NCI-H2196 (cell line): ENCODE measurements around the gene FMN1.
A peak's percentile ranks its signal among the peaks of the same experiment; 100 is the strongest.

ENCODE experiments used
- DNase-seq: peaks from one replicate; lab custom pipeline; 2025; ENCODE audit not compliant: unreplicated experiment; lab: John Stamatoyannopoulos, UW

FMN1 gene, protein sequence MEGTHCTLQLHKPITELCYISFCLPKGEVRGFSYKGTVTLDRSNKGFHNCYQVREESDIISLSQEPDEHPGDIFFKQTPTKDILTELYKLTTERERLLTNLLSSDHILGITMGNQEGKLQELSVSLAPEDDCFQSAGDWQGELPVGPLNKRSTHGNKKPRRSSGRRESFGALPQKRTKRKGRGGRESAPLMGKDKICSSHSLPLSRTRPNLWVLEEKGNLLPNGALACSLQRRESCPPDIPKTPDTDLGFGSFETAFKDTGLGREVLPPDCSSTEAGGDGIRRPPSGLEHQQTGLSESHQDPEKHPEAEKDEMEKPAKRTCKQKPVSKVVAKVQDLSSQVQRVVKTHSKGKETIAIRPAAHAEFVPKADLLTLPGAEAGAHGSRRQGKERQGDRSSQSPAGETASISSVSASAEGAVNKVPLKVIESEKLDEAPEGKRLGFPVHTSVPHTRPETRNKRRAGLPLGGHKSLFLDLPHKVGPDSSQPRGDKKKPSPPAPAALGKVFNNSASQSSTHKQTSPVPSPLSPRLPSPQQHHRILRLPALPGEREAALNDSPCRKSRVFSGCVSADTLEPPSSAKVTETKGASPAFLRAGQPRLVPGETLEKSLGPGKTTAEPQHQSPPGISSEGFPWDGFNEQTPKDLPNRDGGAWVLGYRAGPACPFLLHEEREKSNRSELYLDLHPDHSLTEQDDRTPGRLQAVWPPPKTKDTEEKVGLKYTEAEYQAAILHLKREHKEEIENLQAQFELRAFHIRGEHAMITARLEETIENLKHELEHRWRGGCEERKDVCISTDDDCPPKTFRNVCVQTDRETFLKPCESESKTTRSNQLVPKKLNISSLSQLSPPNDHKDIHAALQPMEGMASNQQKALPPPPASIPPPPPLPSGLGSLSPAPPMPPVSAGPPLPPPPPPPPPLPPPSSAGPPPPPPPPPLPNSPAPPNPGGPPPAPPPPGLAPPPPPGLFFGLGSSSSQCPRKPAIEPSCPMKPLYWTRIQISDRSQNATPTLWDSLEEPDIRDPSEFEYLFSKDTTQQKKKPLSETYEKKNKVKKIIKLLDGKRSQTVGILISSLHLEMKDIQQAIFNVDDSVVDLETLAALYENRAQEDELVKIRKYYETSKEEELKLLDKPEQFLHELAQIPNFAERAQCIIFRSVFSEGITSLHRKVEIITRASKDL (N-terminal part only)

DNA sequence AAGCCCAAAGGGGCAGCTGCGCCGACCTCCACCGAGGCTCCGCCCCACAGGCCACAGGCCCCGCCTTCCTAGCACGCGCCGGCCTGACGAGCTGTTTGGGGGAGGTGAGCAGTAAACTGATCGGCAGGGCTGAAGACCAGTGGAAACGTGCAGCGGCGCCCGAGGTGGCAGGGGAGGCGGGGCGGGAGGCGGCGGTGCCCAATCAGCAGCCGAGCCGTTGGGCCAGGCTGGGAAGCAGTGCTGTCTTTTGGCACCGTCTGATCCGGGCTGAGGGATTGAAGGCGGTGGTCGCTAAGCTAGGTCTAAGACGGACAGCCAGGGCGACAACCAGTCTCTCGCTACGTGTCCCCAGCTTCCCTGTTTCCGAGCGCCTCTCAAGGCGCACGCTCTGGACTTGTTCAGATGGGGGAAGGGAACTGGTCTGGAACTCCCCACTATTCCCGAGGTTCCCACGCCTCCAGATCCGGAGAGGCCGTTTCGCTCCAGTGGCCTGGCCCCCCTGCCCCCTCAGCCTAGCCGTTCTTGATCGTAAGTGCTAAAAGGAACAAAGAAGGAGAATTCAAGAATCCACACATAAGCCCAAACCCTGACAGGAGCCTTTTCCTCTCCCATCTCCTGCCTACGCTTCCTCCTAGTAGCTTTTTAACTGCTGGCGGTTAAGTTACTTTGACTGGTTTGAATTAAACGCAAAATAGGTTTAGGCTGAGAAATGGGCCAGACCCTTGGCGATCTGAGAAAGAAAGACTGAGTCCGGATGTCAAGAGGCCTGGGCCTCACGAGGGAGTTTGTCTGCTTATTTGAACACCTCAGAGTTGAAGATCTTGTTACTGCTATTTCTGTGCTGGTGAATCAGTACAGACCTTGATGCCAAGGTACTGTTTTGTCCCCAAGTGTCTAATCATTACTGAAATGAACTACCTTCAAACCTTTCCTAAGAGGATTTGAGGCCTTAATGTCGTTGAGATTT, at the start of gene FMN1:
FMN1 (minus strand) TSS at position 11 of the 967 bp plus-strand sequence. CDS start 39,800 bp downstream, outside the sequence.
- peak; percentile 78 for DNase-seq

DNA sequence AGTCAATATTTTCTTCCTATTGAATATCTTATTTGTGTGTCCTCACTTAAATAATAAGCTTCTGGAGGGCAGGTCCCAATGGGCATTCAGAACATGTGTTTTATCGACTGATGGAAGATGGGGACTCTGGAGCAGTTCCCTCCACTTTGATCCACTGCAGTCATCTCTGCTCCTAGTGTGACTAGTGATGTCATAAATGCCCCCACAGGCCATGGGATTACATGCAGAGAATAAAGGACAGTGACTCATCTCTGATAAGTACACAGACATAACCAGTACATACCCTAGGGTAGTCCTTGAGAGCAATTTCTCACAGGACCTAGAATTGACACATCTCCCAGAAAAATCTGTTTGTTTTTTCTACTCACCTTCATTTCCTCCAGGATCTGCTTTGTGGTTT, 49.4 kb upstream of the FMN1 start:
- no peak for DNase-seq

DNA sequence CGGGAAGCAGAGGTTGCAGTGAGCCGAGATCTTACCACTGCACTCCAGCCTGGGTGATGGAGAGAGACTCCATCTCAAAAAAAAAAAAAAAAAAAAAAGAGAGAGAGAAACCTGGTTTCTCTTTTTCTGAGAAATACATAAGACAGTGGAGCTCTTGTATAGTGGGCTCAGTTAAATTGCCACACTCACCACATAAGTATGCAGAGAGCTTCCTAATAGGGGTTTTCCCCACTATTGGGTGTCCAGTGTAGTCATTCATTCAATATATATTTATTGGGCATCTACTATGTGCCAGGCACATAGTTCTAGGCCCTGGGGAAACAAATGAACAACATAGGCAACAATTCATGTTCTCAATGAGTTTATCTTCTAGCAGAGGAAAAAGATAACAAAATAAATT, 48.9 kb upstream of the FMN1 start:
- no peak for DNase-seq

DNA sequence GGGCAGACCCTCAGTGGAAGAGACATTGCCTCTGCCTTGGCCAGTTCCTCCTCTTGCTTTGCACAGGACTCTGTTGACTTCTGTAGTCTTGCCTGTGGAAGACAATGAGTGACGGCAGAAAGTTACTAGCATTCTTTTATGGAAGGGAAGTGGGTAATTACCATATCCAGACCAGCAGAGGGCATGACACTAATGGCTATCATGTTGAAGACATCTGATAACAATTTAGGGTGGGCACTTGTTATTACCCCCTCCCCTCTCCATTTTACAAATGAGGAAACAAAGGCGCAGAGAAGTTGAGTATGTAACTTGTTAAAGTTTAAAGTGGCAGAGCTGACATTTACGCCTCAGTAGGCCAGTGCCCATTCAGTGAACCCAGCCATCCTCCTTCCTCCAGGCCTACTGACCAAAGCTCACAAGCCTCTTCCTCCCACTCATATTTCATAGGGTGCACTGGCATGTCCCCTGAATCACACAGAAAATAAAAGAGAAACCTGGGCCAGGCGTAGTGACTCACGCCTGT, 48.2 kb upstream of the FMN1 start:
- no peak for DNase-seq

DNA sequence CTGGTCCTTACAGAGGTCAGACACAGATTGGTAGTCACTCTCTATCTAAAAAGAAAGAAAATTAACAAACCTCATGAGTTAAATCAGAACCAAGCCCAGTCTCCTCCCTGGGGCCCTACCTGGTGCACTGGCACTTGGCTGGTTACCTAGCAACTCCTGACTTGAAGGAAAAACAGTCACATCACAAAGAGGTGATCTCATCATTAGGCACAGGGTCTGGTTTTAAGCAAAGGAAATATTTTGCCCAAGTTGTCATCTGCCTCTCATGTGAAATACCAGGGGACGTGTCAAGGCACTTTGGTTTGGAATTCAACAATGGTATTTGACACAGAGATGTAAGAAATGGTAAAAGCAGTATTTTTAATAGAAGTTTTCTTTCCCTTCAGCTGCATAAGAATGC, 47.7 kb upstream of the FMN1 start:
- no peak for DNase-seq

DNA sequence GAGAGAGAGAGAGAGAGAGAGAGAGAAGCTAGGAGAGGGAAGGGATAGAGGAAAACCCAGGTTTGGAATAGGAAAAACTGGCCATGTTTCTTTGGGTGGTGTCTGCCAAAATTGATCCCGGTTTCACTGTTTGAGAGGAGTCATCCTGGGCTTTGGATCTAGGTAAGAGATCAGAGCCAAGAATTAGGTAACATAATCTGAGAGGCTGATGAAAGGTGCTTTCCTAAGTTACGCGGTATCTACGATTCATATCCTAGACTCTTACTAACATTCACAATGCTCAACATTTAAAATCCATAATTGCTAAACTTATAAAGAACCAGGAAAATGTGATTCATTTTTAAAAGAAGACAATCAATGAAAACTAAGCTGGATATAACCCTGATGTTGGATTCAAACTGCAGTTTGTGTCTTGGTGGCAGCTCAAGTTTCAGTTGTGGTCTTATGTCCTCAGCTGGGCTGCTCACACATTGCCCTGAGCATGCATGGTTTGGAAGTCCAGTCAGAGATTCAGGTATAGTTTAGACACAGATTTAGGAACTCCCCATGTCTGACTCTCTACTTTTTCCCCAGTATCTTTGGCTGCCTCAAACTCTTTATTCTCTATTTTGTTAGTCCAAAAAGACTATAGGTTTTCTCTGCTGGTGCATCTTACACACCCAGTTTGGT, 42.5 kb upstream of the FMN1 start:
- DNase-seq: no peak

DNA sequence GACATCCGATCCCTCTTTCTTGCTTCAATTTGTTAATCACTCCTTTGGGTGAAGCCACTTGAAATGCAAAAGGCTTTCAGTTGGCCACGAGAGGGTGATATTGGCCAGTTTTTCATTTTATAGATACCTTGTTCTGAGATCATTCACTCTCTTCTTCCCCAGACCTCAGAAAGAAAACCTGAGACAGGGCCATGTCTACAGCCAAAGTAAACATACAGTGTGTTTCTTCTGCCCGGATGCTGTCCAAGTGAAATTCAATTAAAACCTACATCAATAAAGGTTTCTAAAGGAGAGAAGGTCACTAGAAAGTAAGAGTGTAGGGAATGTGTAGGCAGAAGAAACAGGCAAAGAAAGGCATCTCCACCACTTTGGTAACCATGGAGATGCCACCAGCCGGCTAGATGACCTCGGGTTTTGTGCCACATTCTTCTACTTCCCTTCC, 39.5 kb upstream of the FMN1 start:
- DNase-seq: peak; percentile 42

DNA sequence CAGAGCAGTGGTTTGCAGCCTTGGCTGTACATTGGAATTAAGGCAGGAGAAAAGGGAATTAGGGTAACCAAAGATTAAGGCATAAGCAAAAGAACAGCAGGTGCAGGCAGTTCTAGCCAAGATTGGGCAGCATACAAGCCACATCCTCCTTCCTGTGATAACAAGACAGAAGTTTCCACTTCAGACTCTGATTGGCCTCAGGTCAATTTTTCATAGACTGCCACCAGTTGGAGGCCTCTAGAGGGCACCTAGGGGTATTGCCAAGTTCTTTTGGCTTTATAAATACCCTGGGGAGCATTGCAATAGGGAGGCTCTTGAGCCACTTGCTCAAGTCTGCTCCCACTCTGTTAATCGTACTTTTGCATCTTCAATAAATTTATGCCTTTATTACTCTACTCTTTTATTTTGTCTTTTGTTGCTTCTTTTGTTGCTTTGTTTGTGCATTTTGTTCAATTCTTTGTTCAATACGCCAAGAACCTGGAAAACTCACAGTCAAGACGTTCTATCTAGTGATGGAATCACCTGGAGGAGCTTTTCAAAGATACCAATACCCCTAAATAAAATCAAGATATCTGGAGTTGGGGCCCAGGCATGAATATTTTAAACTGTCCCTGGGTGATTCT, 32.2 kb upstream of the FMN1 start:
- DNase-seq: peak; percentile 71

DNA sequence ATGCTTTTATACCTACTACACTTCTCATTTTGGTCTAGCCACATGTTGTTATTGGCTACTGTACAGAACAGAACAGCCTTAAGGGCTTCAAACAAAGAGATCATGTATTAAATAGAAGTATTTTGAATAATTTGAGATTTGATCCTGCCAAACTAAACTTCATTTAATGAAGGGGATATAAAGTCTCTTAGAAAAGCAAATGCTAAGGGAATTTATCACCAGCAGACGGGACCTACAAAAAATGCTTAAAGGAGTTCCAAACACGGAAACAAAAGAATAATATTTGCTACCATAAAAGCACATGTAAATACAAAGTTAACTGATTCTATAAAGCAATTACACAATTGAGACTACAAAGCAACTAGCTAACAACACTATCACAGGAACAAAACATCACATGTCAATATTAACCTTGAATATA, 23.6 kb upstream of the FMN1 start:
- peak; percentile 15 for DNase-seq

DNA sequence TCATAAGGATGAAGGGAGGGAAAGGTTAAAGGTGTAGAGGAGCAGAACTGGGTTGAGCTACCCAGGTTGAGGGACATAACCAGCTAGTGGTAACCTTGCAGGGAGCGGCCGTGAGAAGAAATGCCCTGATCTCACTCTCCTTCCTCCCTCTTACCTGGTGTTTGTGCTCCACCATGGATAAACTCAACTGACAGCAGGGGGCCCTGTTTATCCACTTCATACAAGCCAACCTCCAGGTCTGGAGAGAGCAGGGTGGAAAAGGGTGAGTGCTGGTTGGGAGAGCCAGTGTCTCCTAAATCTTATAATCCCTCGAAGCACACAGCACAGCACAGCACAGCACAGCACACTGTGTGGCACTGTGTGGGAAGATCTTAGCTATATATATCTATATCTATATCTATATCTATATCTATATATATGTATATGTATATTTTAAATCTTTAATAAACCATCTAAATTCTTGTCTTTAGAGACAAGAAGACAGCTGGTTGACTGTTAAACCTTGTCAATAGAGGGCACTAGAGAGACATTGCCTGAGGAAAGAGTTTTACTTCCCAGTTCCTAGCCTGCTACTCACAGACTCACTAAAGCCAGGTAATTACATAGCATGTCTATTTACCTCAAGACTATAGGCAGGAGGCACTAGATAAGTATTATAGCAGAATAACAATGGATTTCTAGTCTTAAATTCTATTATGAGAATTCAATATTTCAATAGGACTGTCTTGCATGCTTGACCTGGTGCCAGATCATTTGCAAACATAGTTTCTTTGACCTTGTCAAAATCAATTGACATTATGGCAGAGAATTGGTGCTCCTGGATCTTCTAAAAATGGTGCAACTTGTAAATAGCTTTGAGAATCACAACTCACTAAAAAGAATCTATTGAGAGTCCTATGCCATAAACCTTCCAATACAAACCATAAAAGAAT, 21.7 kb upstream of the FMN1 start:
- no peak for DNase-seq

DNA sequence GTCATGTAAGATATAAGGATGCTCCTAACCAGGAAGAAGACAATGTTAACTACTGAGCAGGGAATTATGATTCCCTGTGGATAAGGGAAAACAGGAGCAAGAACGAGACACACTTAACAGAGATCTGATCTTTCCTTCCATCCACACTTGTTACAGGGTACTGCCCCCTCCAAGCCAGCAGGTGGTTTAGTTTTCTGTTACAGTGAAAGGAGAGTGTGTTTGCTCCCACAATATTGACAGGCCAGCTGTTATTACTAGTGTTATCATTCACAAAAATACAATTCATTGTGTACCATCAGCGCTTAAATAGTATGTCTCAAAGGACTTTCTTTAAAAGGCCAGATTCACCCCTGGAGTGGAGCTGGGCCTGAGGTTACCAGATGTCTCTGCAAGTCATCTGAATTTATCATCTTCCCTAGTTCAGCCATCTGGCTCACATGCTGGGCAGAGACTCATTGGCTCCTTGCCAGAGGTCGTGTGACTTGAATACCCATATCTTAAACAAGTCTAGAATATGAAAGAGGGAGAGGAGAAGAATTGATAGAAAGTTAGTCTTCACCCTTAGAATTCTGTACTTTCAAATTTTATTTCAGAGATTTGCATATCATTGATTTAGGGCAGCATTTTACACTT, 16.8 kb upstream of the FMN1 start:
- no peak for DNase-seq

DNA sequence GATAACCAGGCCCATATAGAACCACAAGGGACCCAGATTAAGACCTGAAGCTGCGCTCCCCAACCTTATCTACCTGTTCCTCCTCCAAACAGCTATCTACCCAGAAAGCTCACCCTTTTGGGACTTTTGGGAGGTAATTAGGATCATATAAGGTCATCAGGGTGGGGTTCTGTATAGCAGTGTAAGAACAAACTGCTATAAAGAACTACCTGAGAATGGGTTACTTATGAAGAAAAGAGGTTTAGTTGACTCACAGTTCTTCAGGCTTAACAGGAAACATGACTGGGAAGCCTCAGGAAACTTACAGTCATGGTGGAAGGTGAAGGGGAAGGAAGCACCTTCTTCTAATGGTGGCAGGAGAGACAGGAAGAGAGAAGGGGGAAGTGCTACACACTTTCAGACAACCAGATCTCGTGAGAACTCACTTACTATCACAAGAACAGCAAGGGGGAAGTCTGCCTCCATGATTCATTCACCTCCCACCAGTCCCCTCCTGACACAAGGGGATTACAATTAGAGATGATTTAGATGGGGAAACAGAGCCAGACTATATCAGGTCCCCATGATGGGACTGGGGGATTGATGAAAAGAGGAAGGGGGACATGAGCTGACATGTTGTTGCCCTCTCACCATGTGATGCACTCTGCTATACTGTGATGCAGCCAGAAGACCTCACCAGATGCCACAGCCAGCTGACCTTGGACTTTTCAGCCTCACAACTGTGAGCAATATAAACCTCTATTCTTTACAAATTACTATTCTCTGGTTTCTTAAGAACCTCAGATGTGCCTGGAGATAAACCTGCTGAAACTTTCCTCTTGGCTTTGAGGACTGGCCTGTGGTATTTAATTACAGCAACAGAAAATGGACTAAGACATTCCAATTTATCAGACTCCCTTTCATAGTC, 15.3 kb upstream of the FMN1 start:
- no peak for DNase-seq

DNA sequence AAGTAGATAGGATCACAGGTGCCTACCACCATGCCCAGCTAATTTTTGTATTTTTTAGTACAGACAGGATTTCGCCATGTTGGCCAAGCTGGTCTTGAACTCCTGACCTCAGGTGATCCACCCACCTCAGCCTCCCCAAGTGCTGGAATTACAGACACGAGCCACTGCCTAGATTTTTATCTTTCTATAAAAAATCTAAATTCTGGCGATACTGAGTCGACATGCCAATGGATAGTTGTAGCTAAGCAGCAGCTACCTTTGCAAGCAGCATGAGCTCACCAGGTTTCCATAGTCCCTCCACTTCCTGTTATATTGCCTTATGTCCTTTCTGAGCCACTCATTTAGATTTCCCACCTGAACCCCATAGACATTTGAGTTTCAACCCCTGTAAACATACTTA, 13.1 kb upstream of the FMN1 start:
- no peak for DNase-seq

DNA sequence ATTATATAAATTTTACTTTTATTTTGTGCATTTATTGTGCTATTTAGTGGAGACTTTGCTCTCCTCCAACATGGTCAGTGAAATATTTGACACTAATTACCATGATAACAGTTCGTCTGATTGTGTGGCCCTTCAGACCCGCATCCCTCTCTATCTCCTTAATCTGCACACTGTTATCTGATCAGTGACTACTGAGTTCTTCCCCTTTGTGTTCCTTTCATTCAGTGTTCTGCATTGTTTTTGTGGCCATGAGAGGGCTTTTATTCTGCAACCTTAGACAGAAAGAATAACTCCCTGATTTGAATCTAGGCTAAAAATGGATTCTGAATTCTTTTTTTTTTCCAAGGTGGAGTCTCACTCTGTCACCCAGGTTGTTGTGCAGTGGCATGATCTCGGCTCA, 11.9 kb upstream of the FMN1 start:
- no peak for DNase-seq

DNA sequence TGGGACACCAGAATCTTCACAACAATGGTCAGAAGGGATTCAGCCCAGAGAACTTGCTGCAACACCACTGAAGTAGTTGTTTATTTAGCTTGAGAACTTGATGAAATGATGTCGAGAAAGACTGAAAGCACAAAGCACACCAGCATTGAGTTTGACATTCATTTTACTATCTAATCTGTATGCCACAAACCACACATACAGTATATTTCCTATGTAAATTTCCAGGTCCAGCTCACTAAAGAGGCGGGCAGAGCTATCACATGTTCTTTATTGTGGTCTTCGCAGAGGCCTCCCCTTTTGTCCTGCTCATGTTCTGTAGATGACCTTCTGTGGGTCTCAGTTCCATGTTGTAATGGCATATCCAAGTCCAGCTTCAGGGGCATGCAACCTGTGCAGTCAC, 10.4 kb upstream of the FMN1 start:
- no peak for DNase-seq

DNA sequence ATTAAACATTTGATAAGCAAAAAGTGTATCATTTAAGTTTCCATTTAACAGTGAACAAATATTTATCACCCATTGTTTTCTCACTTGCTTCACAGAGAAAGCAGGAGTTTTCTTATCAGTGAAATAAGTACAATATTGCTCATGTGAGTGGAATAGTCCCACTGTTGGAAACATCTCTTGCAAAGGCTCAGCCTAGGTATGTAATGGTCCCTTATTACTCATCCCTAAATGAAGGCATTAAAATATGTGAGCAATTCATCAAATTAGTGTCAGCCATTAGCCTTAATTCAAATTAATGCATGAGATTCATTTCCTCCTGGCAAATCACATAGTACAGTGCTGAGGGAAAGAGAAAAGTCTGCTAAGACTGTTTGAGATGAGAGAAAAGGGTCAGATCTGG, 9.6 kb upstream of the FMN1 start:
- DNase-seq: no peak
